Adrenal gland (tissue), 12 donors: ENCODE measurements around the gene CEBPB. TPM values are rescaled to one million over a fixed set of nuclear protein-coding genes. Genes with fewer than 3 reads are reported as not detected.
A peak's percentile ranks its signal among the peaks of the same experiment; 100 is the strongest.

ENCODE experiments used
- DNase-seq, 7 donors: peaks; one replicate each; pipeline ENCODE4 v3.0.0-alpha.2; 2019 to 2020
- H3K27ac ChIP-seq, 5 donors: fragments of 200-600 bp; sonication (generic) in 4 of 5; 1 replicate in 3 of 5; 2 replicates in 2 of 5; pipeline versions ENCODE4 v1.5.1 to v1.8.0; 2016 to 2020; ENCODE audit warnings: mild to moderate bottlenecking in 1 of 5
- H3K27me3 ChIP-seq: fragments of 200-600 bp; 2 replicates; pipeline ENCODE4 v1.8.0; 2021
- H3K36me3 ChIP-seq, 2 donors: fragments of 200-600 bp; replicated peaks in 1 of 2; 1 replicate in 1 of 2; 2 replicates in 1 of 2; pipeline versions ENCODE4 v1.5.1 to v1.8.0; 2018 to 2022
- H3K4me1 ChIP-seq, 2 donors: fragments of 200-600 bp; replicated peaks in 1 of 2; 1 replicate in 1 of 2; 2 replicates in 1 of 2; pipeline versions ENCODE4 v1.5.1 to v1.8.0; 2018 to 2021
- H3K4me3 ChIP-seq, 4 donors: fragments of 200-600 bp; sonication (generic) in 3 of 4; one replicate each; pipeline ENCODE4 v1.5.1; 2016 to 2018
- H3K9me3 ChIP-seq, 3 donors: fragments of 200-600 bp; sonication (generic) in 1 of 3; replicated peaks in 1 of 3; 1 replicate in 2 of 3; 2 replicates in 1 of 3; pipeline versions ENCODE4 v1.5.1 to v1.8.0; 2016 to 2021
- POLR2A ChIP-seq, 2 donors: fragments of 450-650 bp; IDR thresholded peaks; one replicate each; pipeline ENCODE4 v1.6.1; 2017; ENCODE audit warnings: antibody characterized with exemption in 2 of 2, mild to moderate bottlenecking in 2 of 2, moderate library complexity in 1 of 2
- WGBS, 4 donors: extraction: QIAGEN DNeasy Blood & Tissue Kit in 2 of 4; methylation state at CpG; one replicate each; pipeline versions ENCODE4 v1.1.5 to v1.1.7; 2013 to 2017; 5-methylcytosine and 5-hydroxymethylcytosine counted together
- intact Hi-C, 2 donors: fragments of 100-400 bp; cut with DNase I; formaldehyde crosslinking; loops; one replicate each; pipeline versions ENCODE4 v1.14.1 to v1.15.0; 2022 to 2023
- polyA plus RNA-seq, 3 donors: library from polyadenylated mRNA; stranded (reverse); fragments of 200-250 nt in 2 of 3; fragments of 350-450 nt in 1 of 3; fragmentation: Illumina TruSeq in 1 of 3; extraction: RNeasy Lipid Tissue Mini Kit (QIAGEN cat#74804) in 1 of 3; gene quantifications; one replicate each; pipeline ENCODE4 v1.2.3, GENCODE V29; 2013 to 2014
- total RNA-seq, 9 donors: library from RNA; depleted of rRNA in 4 of 9; stranded (reverse); fragments of >200 nt in 4 of 9; fragments of 120-200 nt in 1 of 9; fragmentation: NEBNext Ultra II Directional in 1 of 9; extraction: Animal tissue kit (Norgen Biotek cat#: 25700) in 1 of 9; gene quantifications; one replicate each; pipeline versions ENCODE4 v1.1.0 to v1.2.4, GENCODE V29; 2013 to 2023
- TF ChIP-seq, protein P1 (sequence below), 6 experiments: fragments of 450-650 bp in 4 of 6; fragments of 200-600 bp in 2 of 6; sonication (generic) in 1 of 6; IDR thresholded peaks; 1 replicate in 5 of 6; 2 replicates in 1 of 6; pipeline versions ENCODE4 v1.5.1 to v1.8.0; 2016 to 2021; ENCODE audit warnings: antibody characterized with exemption in 6 of 6, mild to moderate bottlenecking in 2 of 6, moderate library complexity in 1 of 6
- donor health status: healthy with polysubstance abuse.
- donor health status: Bipolar disorder and iron deficiency.
- donor health status: DM: yes; HTN: yes; CAD: no.
- donor health status: DM: no; HTN: no; CAD: no.
- donor health status: DM: no; HTN: no; CAD: no.
- donor health status: DM: yes; HTN: yes; CAD: no.

CEBPB gene
- total and polyA plus RNA-seq, 12 donors: 14.9 to 272 (median 207) TPM

GRCh38 chr20:50222309-50223038 is 31.8 kb downstream of the CEBPB start:
- Histone ChIP-seq H3K27me3 (no peaks in the 10 kb centered on the region), H3K4me3 (no peak overlapping the region), H3K9me3 (no peaks in the 10 kb centered on the region), H3K36me3 (no peaks in the 10 kb centered on the region), H3K27ac (peak overlapping the region in 2 of 5 donors; percentile 80 to 89), H3K4me1 (peaks cover 17 to 37% of the 10 kb centered on the region in 2 donors)
- intact Hi-C loops: no loop called here
- no peak for DNase-seq
- WGBS, 4 donors: 90 to 96% (median 92%) methylated on average over 11 to 12 of the region's 12 CpGs
- no peak for TF ChIP-seq POLR2A (IDR thresholded peaks at IDR 0.05)
- TF ChIP-seq, protein P1, sequence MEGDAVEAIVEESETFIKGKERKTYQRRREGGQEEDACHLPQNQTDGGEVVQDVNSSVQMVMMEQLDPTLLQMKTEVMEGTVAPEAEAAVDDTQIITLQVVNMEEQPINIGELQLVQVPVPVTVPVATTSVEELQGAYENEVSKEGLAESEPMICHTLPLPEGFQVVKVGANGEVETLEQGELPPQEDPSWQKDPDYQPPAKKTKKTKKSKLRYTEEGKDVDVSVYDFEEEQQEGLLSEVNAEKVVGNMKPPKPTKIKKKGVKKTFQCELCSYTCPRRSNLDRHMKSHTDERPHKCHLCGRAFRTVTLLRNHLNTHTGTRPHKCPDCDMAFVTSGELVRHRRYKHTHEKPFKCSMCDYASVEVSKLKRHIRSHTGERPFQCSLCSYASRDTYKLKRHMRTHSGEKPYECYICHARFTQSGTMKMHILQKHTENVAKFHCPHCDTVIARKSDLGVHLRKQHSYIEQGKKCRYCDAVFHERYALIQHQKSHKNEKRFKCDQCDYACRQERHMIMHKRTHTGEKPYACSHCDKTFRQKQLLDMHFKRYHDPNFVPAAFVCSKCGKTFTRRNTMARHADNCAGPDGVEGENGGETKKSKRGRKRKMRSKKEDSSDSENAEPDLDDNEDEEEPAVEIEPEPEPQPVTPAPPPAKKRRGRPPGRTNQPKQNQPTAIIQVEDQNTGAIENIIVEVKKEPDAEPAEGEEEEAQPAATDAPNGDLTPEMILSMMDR (IDR thresholded peaks at IDR 0.05): no peak

GRCh38 chr20:50223039-50224005 is 32.7 kb downstream of the CEBPB start:
- WGBS, 4 donors: 87 to 96% (median 93%) methylated on average over 21 to 28 of the region's 28 CpGs
- DNase-seq: no peak
- intact Hi-C loops: no loop called here
- Histone ChIP-seq H3K4me3 (no peak overlapping the region), H3K4me1 (peaks cover 17 to 37% of the 10 kb centered on the region in 2 donors), H3K27me3 (no peaks in the 10 kb centered on the region), H3K9me3 (no peaks in the 10 kb centered on the region), H3K27ac (peak overlapping the region in 3 of 5 donors; percentile 53 to 93 (median 89)), H3K36me3 (no peaks in the 10 kb centered on the region)
- TF ChIP-seq POLR2A (IDR thresholded peaks at IDR 0.05): no peak
- TF ChIP-seq, protein P1 (IDR thresholded peaks at IDR 0.05): no peak

- Histone ChIP-seq H3K9me3 (no peaks in the 10 kb centered on the region), H3K27me3 (no peaks in the 10 kb centered on the region), H3K4me1 (peaks cover 17 to 37% of the 10 kb centered on the region in 2 donors), H3K36me3 (no peaks in the 10 kb centered on the region), H3K27ac (peak overlapping the region in 4 of 5 donors; percentile 53 to 93 (median 71)), H3K4me3 (no peak overlapping the region)
- whole genome bisulfite sequencing, 4 donors: 71 to 100% (median 85%) methylated on average over 1 of the region's 1 CpG
- intact Hi-C loops: no loop called here
- TF ChIP-seq, protein P1 (IDR thresholded peaks at IDR 0.05): no peak
- TF ChIP-seq POLR2A (IDR thresholded peaks at IDR 0.05): no peak
- DNase-seq: no peak
Observed at GRCh38 chr20:50224052-50224451, 33.4 kb downstream of the CEBPB start.
